IMR-90 (cell line): ENCODE data around the gene TSPAN14. TPM values are rescaled to one million over a fixed set of nuclear protein-coding genes. Genes with fewer than 3 reads are reported as not detected.

ENCODE experiments used
- ATAC-seq: fragments of 200-7000 bp; cut with Tn5 transposase; 2 replicates; pipeline ENCODE4 v1.9.1; 2020; ENCODE audit warnings: low read depth, mild to moderate bottlenecking, moderate library complexity
- BruUV-seq: library from RNA; stranded (reverse); fragments of 400-500 nt; replicated peaks from 2 replicates; lab custom pipeline; 2021; lab: Mats Ljungman, UMichigan
- CTCF ChIA-PET: fragments of 300-600 bp; formaldehyde crosslinking; extraction: SDS; loops from one replicate; lab custom pipeline; 2021; ENCODE audit warnings: antibody characterized with exemption; lab: Yijun Ruan, JAX
- POLR2A ChIA-PET: fragments of 300-600 bp; sonication (Branson Sonifier 250); formaldehyde crosslinking; loops from one replicate; lab custom pipeline; 2022; ENCODE audit warnings: antibody characterized with exemption; ENCODE audit not compliant: unreplicated experiment; lab: Charles Lee
- DNase-seq: peaks from one replicate; pipeline ENCODE4 v3.0.0; 2013
- H2AFZ ChIP-seq: replicated peaks from 2 replicates; pipeline ENCODE3; 2013; ENCODE audit warnings: low read length, mild to moderate bottlenecking; ENCODE audit not compliant: poor library complexity
- H2AK5ac ChIP-seq: 2 replicates; pipeline ENCODE4 v1.6.1; 2013; ENCODE audit warnings: low read depth, low read length, inconsistent platforms
- H2AK9ac ChIP-seq: replicated peaks from 2 replicates; pipeline ENCODE3; 2013; ENCODE audit warnings: mild to moderate bottlenecking, low read depth, low read length, moderate library complexity; ENCODE audit not compliant: poor library complexity
- H2BK120ac ChIP-seq: 2 replicates; pipeline ENCODE4 v1.6.1; 2013; ENCODE audit warnings: low read depth, low read length, inconsistent platforms
- H2BK15ac ChIP-seq: 3 replicates; pipeline ENCODE4 v1.6.1; 2013; ENCODE audit warnings: low read depth, low read length, inconsistent platforms
- H2BK20ac ChIP-seq: 2 replicates; pipeline ENCODE4 v1.6.1; 2013; ENCODE audit warnings: low read depth, mild to moderate bottlenecking, inconsistent platforms, low read length, moderate library complexity
- H2BK5ac ChIP-seq: 2 replicates; pipeline ENCODE4 v1.6.1; 2013; ENCODE audit warnings: mild to moderate bottlenecking, low read depth, low read length, inconsistent platforms; ENCODE audit not compliant: poor library complexity, severe bottlenecking
- H3K14ac ChIP-seq: replicated peaks from 2 replicates; pipeline ENCODE4 v1.6.1; 2013; ENCODE audit warnings: low read depth, low read length, inconsistent platforms
- H3K18ac ChIP-seq: 2 replicates; pipeline ENCODE4 v1.6.1; 2013; ENCODE audit warnings: low read depth, low read length, control low read depth
- H3K23ac ChIP-seq: 2 replicates; pipeline ENCODE4 v1.6.1; 2013; ENCODE audit warnings: low read depth, low read length, inconsistent platforms
- H3K27ac ChIP-seq: 2 replicates; pipeline ENCODE4 v1.5.1; 2013; ENCODE audit warnings: mild to moderate bottlenecking, control low read depth, low read length; ENCODE audit not compliant: insufficient read depth
- H3K27me3 ChIP-seq: 2 replicates; pipeline ENCODE4 v1.6.1; 2013; ENCODE audit warnings: low read length; ENCODE audit not compliant: control insufficient read depth, insufficient read depth
- H3K36me3 ChIP-seq: 2 replicates; pipeline ENCODE4 v1.6.1; 2013; ENCODE audit warnings: low read length, mixed read lengths; ENCODE audit not compliant: control insufficient read depth, insufficient read depth
- H3K4ac ChIP-seq: 2 replicates; pipeline ENCODE4 v1.6.1; 2013; ENCODE audit warnings: low read depth, low read length, inconsistent platforms
- H3K4me1 ChIP-seq: 2 replicates; pipeline ENCODE4 v1.6.1; 2013; ENCODE audit warnings: low read length, mixed read lengths; ENCODE audit not compliant: control insufficient read depth, insufficient read depth
- H3K4me2 ChIP-seq: 2 replicates; pipeline ENCODE4 v1.6.1; 2013; ENCODE audit warnings: low read depth, mild to moderate bottlenecking, control low read depth, low read length, moderate library complexity
- H3K4me3 ChIP-seq: 2 replicates; pipeline ENCODE4 v1.5.1; 2013; ENCODE audit warnings: low read depth, mild to moderate bottlenecking, control low read depth, low read length, moderate library complexity; ENCODE audit not compliant: insufficient read depth
- H3K56ac ChIP-seq: 2 replicates; pipeline ENCODE4 v1.6.1; 2013; ENCODE audit warnings: low read length, inconsistent platforms; ENCODE audit not compliant: insufficient read depth; ENCODE audit errors: extremely low read depth
- H3K79me1 ChIP-seq, 2 experiments: 2 replicates each; pipeline ENCODE4 v1.6.1; 2013; ENCODE audit warnings: low read length in 2 of 2, inconsistent platforms in 1 of 2, low read depth in 1 of 2
- H3K9ac ChIP-seq: 2 replicates; pipeline ENCODE4 v1.6.1; 2013; ENCODE audit warnings: low read depth, low read length, control low read depth
- H3K9me1 ChIP-seq: 2 replicates; pipeline ENCODE4 v1.6.1; 2013; ENCODE audit warnings: low read length, inconsistent platforms; ENCODE audit not compliant: insufficient read depth
- H3K9me3 ChIP-seq: 2 replicates; pipeline ENCODE4 v1.6.1; 2013; ENCODE audit warnings: low read length; ENCODE audit not compliant: control insufficient read depth, insufficient read depth
- H4K20me1 ChIP-seq: 2 replicates; pipeline ENCODE4 v1.6.1; 2013; ENCODE audit warnings: low read length, inconsistent platforms; ENCODE audit not compliant: insufficient read depth
- H4K5ac ChIP-seq: 2 replicates; pipeline ENCODE4 v1.6.1; 2013; ENCODE audit warnings: mild to moderate bottlenecking, low read depth, low read length, control low read depth
- H4K8ac ChIP-seq, 2 experiments: 2 replicates each; pipeline ENCODE4 v1.6.1; 2013; ENCODE audit warnings: low read depth in 2 of 2, low read length in 2 of 2, control low read depth in 1 of 2, inconsistent platforms in 1 of 2
- H4K91ac ChIP-seq: 2 replicates; pipeline ENCODE4 v1.6.1; 2013; ENCODE audit warnings: low read depth, low read length, inconsistent platforms; ENCODE audit not compliant: insufficient read depth
- BHLHE40 ChIP-seq: fragments of 150-350 bp; IDR thresholded peaks from 2 replicates; pipeline ENCODE4 v1.6.1; 2016; ENCODE audit warnings: mild to moderate bottlenecking, low read depth, low read length
- CEBPB ChIP-seq: IDR thresholded peaks from 2 replicates; pipeline ENCODE4 v1.6.1; 2012; ENCODE audit warnings: low read depth, low read length, improper control_type of control experiment
- CHD1 ChIP-seq: IDR thresholded peaks from 2 replicates; pipeline ENCODE4 v1.6.1; 2012; ENCODE audit warnings: low read depth, low read length, improper control_type of control experiment
- CTCF ChIP-seq: conservative IDR thresholded peaks from 2 replicates; pipeline ENCODE4 v1.5.1; 2012; ENCODE audit warnings: mild to moderate bottlenecking, low read depth, low read length, improper control_type of control experiment
- ELK1 ChIP-seq: fragments of 150-350 bp; IDR thresholded peaks from 2 replicates; pipeline ENCODE4 v1.6.1; 2016; ENCODE audit warnings: low read depth, mild to moderate bottlenecking, low read length, moderate library complexity, borderline replicate concordance
- FOS ChIP-seq: fragments of 150-350 bp; IDR thresholded peaks from 2 replicates; pipeline ENCODE4 v1.6.1; 2016; ENCODE audit warnings: low read depth, low read length
- MAFK ChIP-seq: IDR thresholded peaks from 2 replicates; pipeline ENCODE4 v1.6.1; 2012; ENCODE audit warnings: low read depth, low read length, improper control_type of control experiment
- MAZ ChIP-seq: IDR thresholded peaks from 2 replicates; pipeline ENCODE4 v1.6.1; 2012; ENCODE audit warnings: low read depth, mild to moderate bottlenecking, low read length, improper control_type of control experiment, moderate library complexity, borderline replicate concordance
- MXI1 ChIP-seq: IDR thresholded peaks from 2 replicates; pipeline ENCODE4 v1.6.1; 2012; ENCODE audit warnings: low read depth, mild to moderate bottlenecking, low read length, moderate library complexity, borderline replicate concordance
- NFE2L2 ChIP-seq: fragments of 150-350 bp; IDR thresholded peaks from 2 replicates; pipeline ENCODE4 v1.6.1; 2016; ENCODE audit warnings: low read depth, mild to moderate bottlenecking, low read length
- POLR2A ChIP-seq: IDR thresholded peaks from 2 replicates; pipeline ENCODE4 v1.6.1; 2012; ENCODE audit warnings: mild to moderate bottlenecking, low read depth, low read length
- RAD21 ChIP-seq: IDR thresholded peaks from 2 replicates; pipeline ENCODE4 v1.6.1; 2012; ENCODE audit warnings: low read length, improper control_type of control experiment
- RCOR1 ChIP-seq: IDR thresholded peaks from 2 replicates; pipeline ENCODE4 v1.6.1; 2012; ENCODE audit warnings: mild to moderate bottlenecking, low read length, improper control_type of control experiment; ENCODE audit not compliant: insufficient replicate concordance
- RFX5 ChIP-seq: IDR thresholded peaks from 2 replicates; pipeline ENCODE4 v1.8.0; 2012; ENCODE audit warnings: low read depth, mild to moderate bottlenecking, low read length, moderate library complexity
- SMC3 ChIP-seq: fragments of 150-350 bp; IDR thresholded peaks from 2 replicates; pipeline ENCODE4 v1.6.1; 2016; ENCODE audit warnings: low read depth, mild to moderate bottlenecking, antibody characterized with exemption, low read length, moderate library complexity
- USF2 ChIP-seq: fragments of 150-350 bp; IDR thresholded peaks from 2 replicates; pipeline ENCODE4 v1.6.1; 2017; ENCODE audit warnings: mild to moderate bottlenecking, antibody characterized with exemption, low read length, low read depth
- dilution Hi-C: fragments of 300-500 bp; cut with HindIII; formaldehyde crosslinking; loops from one replicate; pipeline ENCODE4 v1.14.3; 2018; ENCODE audit warnings: low sequenced_read_pairs; ENCODE audit not compliant: unreplicated experiment
- in situ Hi-C: fragments of 300-500 bp; cut with MboI; formaldehyde crosslinking; loops from 3 replicates; pipeline ENCODE4 v1.14.3; 2019; ENCODE audit warnings: low sequenced_read_pairs, inconsistent platforms, mixed read lengths
- intact Hi-C: fragments of 100-400 bp; cut with micrococcal nuclease; formaldehyde crosslinking; loops from 2 replicates; pipeline ENCODE4 v1.10.0; 2022
- polyA plus RNA-seq, 3 experiments: library from polyadenylated mRNA; depleted of rRNA; stranded (reverse); fragments of >200 nt; gene quantifications; 2 replicates each; pipeline ENCODE4 v1.2.3, GENCODE V29; 2012; ENCODE audit warnings: low replicate concordance in 1 of 3
- total RNA-seq: library from RNA; depleted of rRNA; stranded (reverse); fragments of >200 nt; gene quantifications from 2 replicates; pipeline ENCODE4 v1.2.3, GENCODE V29; 2012

The TSPAN14 gene
- total and polyA plus RNA-seq, 2 of the 4 experiments (the other 2 are of a cell fraction) = 18.5 to 43.0 TPM

- Histone ChIP-seq H2AFZ (no peak overlapping the region), H3K18ac (no peak overlapping the region), H2BK20ac (no peak overlapping the region), H4K91ac (no peak overlapping the region), H3K9me3 (no peaks in the 10 kb centered on the region), H4K5ac (no peak overlapping the region), H2BK5ac (no peak overlapping the region), H3K4me1 (peaks cover 2% of the 10 kb centered on the region), H2BK120ac (no peak overlapping the region), H3K36me3 (peaks cover 5% of the 10 kb centered on the region), H3K4ac (no peak overlapping the region), H3K4me2 (no peak overlapping the region), H3K27me3 (no peaks in the 10 kb centered on the region), H3K23ac (no peak overlapping the region), H2AK9ac (no peak overlapping the region), H3K27ac (no peak overlapping the region), H2AK5ac (no peak overlapping the region), H4K8ac (no peak overlapping the region), H3K4me3 (no peak overlapping the region), H3K56ac (no peak overlapping the region), H3K79me1 (peaks cover 40 to 68% of the 10 kb centered on the region in 2 experiments), H3K14ac (no peak overlapping the region), H2BK15ac (no peak overlapping the region), H3K9me1 (peaks cover 26% of the 10 kb centered on the region), H4K20me1 (peaks cover 41% of the 10 kb centered on the region), H3K9ac (no peak overlapping the region)
- ChIA-PET CTCF (interaction anchor here (1.2 kb wide), 1 partner anchor 21 kb away, joined by 3 read pairs; no protein-coding TSS in a partner anchor), POLR2A (no interaction called here)
- TF ChIP-seq RAD21 (no peak), POLR2A (no peak), BHLHE40 (no peak), MAFK (no peak), SMC3 (no peak), ELK1 (no peak), RFX5 (no peak), MAZ (no peak), USF2 (no peak), CTCF (no peak), RCOR1 (no peak), CEBPB (no peak), MXI1 (no peak), FOS (no peak), NFE2L2 (no peak), CHD1 (no peak)
- no TSS peak for BruUV-seq
- no peak for ATAC-seq
- in situ Hi-C loops = no loop called here
- dilution Hi-C loops = no loop called here
- intact Hi-C loops = no loop called here
- no peak for DNase-seq
Measured at GRCh38 chr10:80484676-80485075, 30.6 kb downstream of the TSPAN14 start.
